MM.1S (cell line): ENCODE results near the gene CST2.

Experiments used
- DNase-seq: peaks from one replicate; pipeline ENCODE4 v3.0.0-alpha.2; 2015
- H2AFZ ChIP-seq: fragments of 300-600 bp; sonication (generic); 2 replicates; pipeline ENCODE4 v1.6.0; 2016; ENCODE audit warnings: antibody characterized with exemption, low read length
- H3F3A ChIP-seq: fragments of 300-600 bp; sonication (generic); 2 replicates; pipeline ENCODE4 v1.6.1; 2016; ENCODE audit warnings: mild to moderate bottlenecking, antibody characterized with exemption, low read length, moderate library complexity, mixed read lengths; ENCODE audit not compliant: insufficient read depth
- H3K27ac ChIP-seq: fragments of 300-600 bp; sonication (generic); 2 replicates; pipeline ENCODE4 v1.5.1; 2016; ENCODE audit warnings: mild to moderate bottlenecking, low read length
- H3K27me3 ChIP-seq: fragments of 300-600 bp; sonication (generic); replicated peaks from 2 replicates; pipeline ENCODE4 v1.6.0; 2016; ENCODE audit warnings: low read length; ENCODE audit not compliant: insufficient read depth
- H3K36me3 ChIP-seq: fragments of 300-600 bp; sonication (generic); replicated peaks from 2 replicates; pipeline ENCODE4 v1.6.1; 2016; ENCODE audit warnings: mild to moderate bottlenecking, low read length, mixed read lengths; ENCODE audit not compliant: insufficient read depth
- H3K4me1 ChIP-seq: fragments of 300-600 bp; sonication (generic); 2 replicates; pipeline ENCODE4 v1.6.1; 2016; ENCODE audit warnings: low read length, mixed read lengths
- H3K4me2 ChIP-seq: fragments of 300-600 bp; sonication (generic); 2 replicates; pipeline ENCODE4 v1.6.0; 2016; ENCODE audit warnings: low read depth, low read length
- H3K4me3 ChIP-seq: fragments of 300-600 bp; sonication (generic); 2 replicates; pipeline ENCODE4 v1.5.1; 2016; ENCODE audit warnings: low read length, mixed read lengths
- H3K79me2 ChIP-seq: fragments of 300-600 bp; sonication (generic); 2 replicates; pipeline ENCODE4 v1.6.1; 2016; ENCODE audit warnings: mixed run types, low read length, mixed read lengths
- H3K9ac ChIP-seq: fragments of 300-600 bp; sonication (generic); 2 replicates; pipeline ENCODE4 v1.6.1; 2016; ENCODE audit warnings: low read length, mixed read lengths
- H3K9me2 ChIP-seq: fragments of 300-600 bp; sonication (generic); replicated peaks from 2 replicates; pipeline ENCODE4 v1.6.1; 2016; ENCODE audit warnings: mild to moderate bottlenecking, low read length, mixed read lengths; ENCODE audit not compliant: insufficient read depth
- H3K9me3 ChIP-seq: fragments of 300-600 bp; sonication (generic); replicated peaks from 2 replicates; pipeline ENCODE4 v1.6.1; 2016; ENCODE audit warnings: mild to moderate bottlenecking, low read length, mixed read lengths; ENCODE audit not compliant: insufficient read depth
- H4K20me1 ChIP-seq: fragments of 300-600 bp; sonication (generic); 2 replicates; pipeline ENCODE4 v1.6.1; 2016; ENCODE audit warnings: mild to moderate bottlenecking, low read length, moderate library complexity, mixed read lengths; ENCODE audit not compliant: insufficient read depth
- CTCF ChIP-seq: fragments of 300-600 bp; sonication (generic); IDR thresholded peaks from 2 replicates; pipeline ENCODE4 v1.5.1; 2016; ENCODE audit warnings: antibody characterized with exemption, low read length, mixed read lengths
- EZH2 ChIP-seq: fragments of 300-600 bp; sonication (generic); optimal IDR thresholded peaks from 2 replicates; pipeline ENCODE3; 2017; ENCODE audit warnings: low read depth, mild to moderate bottlenecking, antibody characterized with exemption, low read length, mixed read lengths
- EZH2phosphoT487 ChIP-seq: fragments of 300-600 bp; sonication (generic); IDR thresholded peaks from 2 replicates; pipeline ENCODE4 v1.6.1; 2018; ENCODE audit warnings: antibody characterized with exemption, low read length

Gene CST2

GRCh38 chr20:23774081-23774480, 52.4 kb downstream of the CST2 start:
- H3K4me3 ChIP-seq: no peak overlapping the region
- H3K4me2 ChIP-seq: no peak overlapping the region
- H3K9me2 ChIP-seq: no peaks in the 10 kb centered on the region
- H3F3A ChIP-seq: no peaks in the 10 kb centered on the region
- no peak overlapping the region for H3K27ac ChIP-seq
- H4K20me1 ChIP-seq: no peaks in the 10 kb centered on the region
- no peaks in the 10 kb centered on the region for H3K4me1 ChIP-seq
- no peak for DNase-seq
- H3K36me3 ChIP-seq: no peaks in the 10 kb centered on the region
- H3K27me3 ChIP-seq: no peaks in the 10 kb centered on the region
- H3K79me2 ChIP-seq: no peaks in the 10 kb centered on the region
- TF ChIP-seq EZH2phosphoT487 (no peak), EZH2 (no peak), CTCF (no peak)
- H3K9me3 ChIP-seq: no peaks in the 10 kb centered on the region
- H3K9ac ChIP-seq: no peak overlapping the region
- H2AFZ ChIP-seq: no peak overlapping the region
